ENCODE measurements around the gene NELFA.

GRCh38 chr4:1988327-1988724 is 20.4 kb downstream of the NELFA start:
- TF ChIP-seq ZFP3 (CRISPR knock-in tag; IDR thresholded peaks at IDR 0.05) (no peak), TOX (CRISPR knock-in tag; IDR thresholded peaks at IDR 0.05; ENCODE audit: borderline replicate concordance) (no peak), ZNF8 (CRISPR knock-in tag; IDR thresholded peaks at IDR 0.05) (no peak), CSDC2 (CRISPR knock-in tag; IDR thresholded peaks at IDR 0.05) (no peak), CREB5 (CRISPR knock-in tag; IDR thresholded peaks at IDR 0.05; ENCODE audit: low read depth) (no peak), POU6F1 (CRISPR knock-in tag; IDR thresholded peaks at IDR 0.05; ENCODE audit: borderline replicate concordance, low read depth) (no peak), TCF4 (CRISPR knock-in tag; IDR thresholded peaks at IDR 0.05; ENCODE audit: borderline replicate concordance) (no peak), ZFP30 (CRISPR knock-in tag; IDR thresholded peaks at IDR 0.05) (no peak)
